HEK293T (cell line): ENCODE measurements around the gene C1QTNF3.

ENCODE experiments used
- CTCF ChIA-PET: fragments of 350-600 bp; formaldehyde crosslinking; extraction: SDS; loops from one replicate; lab custom pipeline; 2021; ENCODE audit warnings: antibody characterized with exemption, inconsistent platforms; lab: Yijun Ruan, JAX
- POLR2A ChIA-PET: fragments of 350-600 bp; formaldehyde crosslinking; extraction: SDS; loops from one replicate; lab custom pipeline; 2020; ENCODE audit warnings: antibody characterized with exemption, inconsistent platforms; lab: Yijun Ruan, JAX
- DNase-seq: peaks from one replicate; pipeline ENCODE4 v3.0.0; 2012; ENCODE audit warnings: mixed read lengths; ENCODE audit errors: extremely low spot score
- ARNT ChIP-seq: fragments of 450-650 bp; IDR thresholded peaks from 2 replicates; pipeline ENCODE4 v1.6.1; 2017; ENCODE audit warnings: mild to moderate bottlenecking
- BHLHE40 ChIP-seq: fragments of 450-650 bp; IDR thresholded peaks from 2 replicates; pipeline ENCODE4 v1.6.1; 2016; ENCODE audit warnings: mild to moderate bottlenecking, moderate library complexity, borderline replicate concordance
- CTBP1 ChIP-seq: fragments of 450-650 bp; IDR thresholded peaks from 2 replicates; pipeline ENCODE4 v1.6.1; 2016; ENCODE audit warnings: borderline replicate concordance
- ELF4 ChIP-seq: fragments of 450-650 bp; IDR thresholded peaks from 2 replicates; pipeline ENCODE4 v1.6.1; 2017; ENCODE audit warnings: antibody characterized with exemption
- FOXA1 ChIP-seq: fragments of 450-650 bp; IDR thresholded peaks from 2 replicates; pipeline ENCODE4 v1.6.1; 2016; ENCODE audit warnings: mild to moderate bottlenecking
- FOXK2 ChIP-seq: fragments of 450-650 bp; IDR thresholded peaks from 2 replicates; pipeline ENCODE4 v1.6.1; 2016; ENCODE audit warnings: mild to moderate bottlenecking
- FOXM1 ChIP-seq: fragments of 450-650 bp; IDR thresholded peaks from 2 replicates; pipeline ENCODE4 v1.6.1; 2017; ENCODE audit warnings: mild to moderate bottlenecking, borderline replicate concordance
- HDGF ChIP-seq: fragments of 450-650 bp; IDR thresholded peaks from 2 replicates; pipeline ENCODE4 v1.6.1; 2017; ENCODE audit warnings: antibody characterized with exemption, borderline replicate concordance
- L3MBTL2 ChIP-seq: fragments of 450-650 bp; conservative IDR thresholded peaks from 2 replicates; pipeline ENCODE4 v1.6.1; 2016; ENCODE audit warnings: mild to moderate bottlenecking
- LEF1 ChIP-seq: fragments of 450-650 bp; IDR thresholded peaks from 2 replicates; pipeline ENCODE4 v1.6.1; 2017; ENCODE audit warnings: mild to moderate bottlenecking, borderline replicate concordance
- NFRKB ChIP-seq: fragments of 450-650 bp; IDR thresholded peaks from 2 replicates; pipeline ENCODE4 v1.6.1; 2016; ENCODE audit warnings: mild to moderate bottlenecking, moderate library complexity
- SP1 ChIP-seq: fragments of 450-650 bp; IDR thresholded peaks from 2 replicates; pipeline ENCODE4 v1.6.1; 2017
- SUZ12 ChIP-seq: fragments of 450-650 bp; IDR thresholded peaks from 2 replicates; pipeline ENCODE4 v1.6.1; 2016; ENCODE audit warnings: mild to moderate bottlenecking
- TARDBP ChIP-seq: fragments of 450-650 bp; IDR thresholded peaks from 2 replicates; pipeline ENCODE4 v1.6.1; 2016
- ZNF384 ChIP-seq: fragments of 450-650 bp; IDR thresholded peaks from 2 replicates; pipeline ENCODE4 v1.6.1; 2016
- TF ChIP-seq, protein P1 (sequence below): fragments of 450-650 bp; IDR thresholded peaks from 2 replicates; pipeline ENCODE4 v1.6.1; 2016

C1QTNF3 gene

DNA sequence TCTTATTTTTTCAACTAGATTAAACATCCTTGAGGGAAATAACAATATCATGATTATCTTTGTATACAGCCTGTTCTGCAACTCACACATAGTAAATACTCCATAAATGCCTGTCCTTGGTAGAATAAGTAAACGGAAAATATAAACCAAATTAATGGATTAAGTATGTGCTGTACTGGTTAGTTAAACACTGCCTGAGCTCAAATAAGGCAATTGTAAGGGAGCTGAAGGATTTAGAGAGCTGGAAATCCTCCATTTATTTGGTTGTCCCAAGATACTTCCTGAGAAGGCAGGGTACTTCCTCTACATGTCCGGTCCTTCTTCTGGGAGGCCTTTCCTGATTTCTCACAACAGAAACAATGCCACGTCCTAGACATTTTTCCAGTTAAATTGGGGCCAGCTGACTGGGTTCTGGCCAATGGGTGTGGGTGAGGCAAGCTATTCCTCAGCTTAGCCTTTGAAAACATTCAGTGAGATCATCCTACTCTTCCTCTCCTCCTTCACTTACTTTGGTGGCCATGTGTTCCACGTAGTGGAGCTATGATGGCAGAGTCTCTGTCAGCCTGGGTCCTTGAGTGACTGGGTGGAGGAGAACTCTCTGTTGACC, 8.5 kb upstream of the C1QTNF3 start:
- CTCF ChIA-PET, result no interaction called here
- POLR2A ChIA-PET, result no interaction called here
- no peak for DNase-seq
- TF ChIP-seq LEF1, result no peak
- TF ChIP-seq FOXM1, result no peak
- no peak for TF ChIP-seq FOXK2
- no peak for TF ChIP-seq BHLHE40
- no peak for TF ChIP-seq HDGF
- TF ChIP-seq FOXA1, result no peak
- no peak for TF ChIP-seq ZNF384
- TF ChIP-seq L3MBTL2, result no peak
- TF ChIP-seq SP1, result no peak

DNA sequence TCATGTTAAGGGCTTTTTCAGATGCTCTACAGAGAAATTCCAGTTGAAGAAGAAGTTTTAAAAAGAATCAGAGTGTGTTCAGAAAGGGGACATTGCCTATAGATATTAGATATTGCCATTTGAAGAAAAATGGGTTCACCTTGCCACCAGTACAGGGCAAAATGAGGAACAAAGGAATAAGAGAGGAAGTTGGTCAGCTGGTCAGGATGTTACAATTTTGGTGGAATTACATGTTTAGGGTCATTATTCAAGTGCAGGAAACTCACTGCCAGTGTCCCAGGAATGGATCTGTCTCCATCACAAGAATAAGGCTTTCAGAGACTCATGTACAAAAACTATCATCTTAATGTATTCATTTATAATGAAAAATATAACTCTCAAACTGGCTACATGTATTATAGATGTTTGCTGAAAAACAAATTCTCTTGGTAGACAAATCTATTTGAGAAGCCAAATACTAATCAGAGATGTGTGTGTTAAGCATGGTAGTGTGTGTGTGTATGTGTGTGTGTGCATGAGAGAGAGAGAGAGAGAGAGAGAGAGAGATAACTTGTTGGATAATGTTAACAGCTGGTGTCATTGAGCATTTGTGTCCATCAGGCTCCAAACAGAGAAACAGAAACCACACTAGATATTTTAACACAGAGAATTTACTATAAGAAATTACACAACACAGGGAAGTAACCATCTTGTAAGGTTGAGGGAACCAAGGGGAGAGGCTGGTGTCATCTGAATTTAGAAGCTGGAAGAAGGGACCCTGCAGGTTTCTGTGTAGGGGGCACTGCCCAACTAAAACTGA, 5.0 kb upstream of the C1QTNF3 start:
- ChIA-PET POLR2A (no interaction called here), CTCF (no interaction called here)
- TF ChIP-seq, protein P1, sequence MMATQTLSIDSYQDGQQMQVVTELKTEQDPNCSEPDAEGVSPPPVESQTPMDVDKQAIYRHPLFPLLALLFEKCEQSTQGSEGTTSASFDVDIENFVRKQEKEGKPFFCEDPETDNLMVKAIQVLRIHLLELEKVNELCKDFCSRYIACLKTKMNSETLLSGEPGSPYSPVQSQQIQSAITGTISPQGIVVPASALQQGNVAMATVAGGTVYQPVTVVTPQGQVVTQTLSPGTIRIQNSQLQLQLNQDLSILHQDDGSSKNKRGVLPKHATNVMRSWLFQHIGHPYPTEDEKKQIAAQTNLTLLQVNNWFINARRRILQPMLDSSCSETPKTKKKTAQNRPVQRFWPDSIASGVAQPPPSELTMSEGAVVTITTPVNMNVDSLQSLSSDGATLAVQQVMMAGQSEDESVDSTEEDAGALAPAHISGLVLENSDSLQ, result no peak
- no peak for TF ChIP-seq TARDBP
- no peak for TF ChIP-seq LEF1
- no peak for TF ChIP-seq ZNF384
- no peak for TF ChIP-seq ELF4
- TF ChIP-seq HDGF, result no peak
- no peak for TF ChIP-seq FOXM1
- TF ChIP-seq L3MBTL2, result no peak
- TF ChIP-seq CTBP1, result no peak
- TF ChIP-seq NFRKB, result no peak
- TF ChIP-seq SUZ12, result no peak
- DNase-seq, result no peak

DNA sequence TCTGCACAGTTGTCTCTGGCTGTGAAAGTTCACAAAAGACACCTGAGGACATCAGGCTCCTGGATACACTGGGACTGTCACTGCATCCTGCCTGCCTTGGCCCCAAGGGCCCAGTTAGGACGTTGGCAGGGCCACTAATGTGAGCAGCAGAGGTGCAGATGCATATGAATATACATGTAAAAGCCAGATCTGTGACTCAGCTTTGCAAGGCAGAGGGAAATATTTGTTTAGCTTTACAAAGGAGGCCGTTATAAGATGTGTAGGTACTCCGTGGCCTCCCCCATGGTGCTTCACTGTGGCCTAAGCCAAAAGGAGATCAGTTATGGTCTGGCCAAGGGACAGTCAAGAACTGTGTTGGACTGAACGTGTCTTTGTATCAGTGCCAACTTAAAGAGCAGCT, 4.1 kb upstream of the C1QTNF3 start:
- no peak for DNase-seq
- CTCF ChIA-PET, result no interaction called here
- TF ChIP-seq FOXM1, result no peak
- TF ChIP-seq, protein P1, result no peak
- TF ChIP-seq TARDBP, result no peak
- POLR2A ChIA-PET, result no interaction called here

DNA sequence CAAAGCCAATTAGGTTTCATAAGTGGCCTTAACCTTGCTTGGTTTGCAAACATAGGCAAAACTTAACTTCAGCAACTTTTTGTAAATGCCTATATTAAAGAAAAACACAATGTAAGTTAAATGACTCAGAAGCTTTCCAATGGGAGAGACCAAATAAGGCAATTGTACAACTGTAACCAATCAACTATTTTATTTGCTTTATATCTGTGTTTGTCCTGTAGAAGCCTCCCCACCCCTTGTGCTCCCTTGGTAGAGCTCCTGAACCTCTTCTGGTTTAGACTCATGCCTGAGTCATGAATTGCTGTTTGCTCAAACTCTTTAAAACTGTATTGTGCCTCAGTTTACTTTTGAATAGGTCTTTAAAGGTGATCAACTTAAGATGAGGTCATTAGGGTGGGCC, 3.0 kb upstream of the C1QTNF3 start:
- ChIA-PET CTCF (no interaction called here), POLR2A (interaction anchor here (1.6 kb wide), 1 partner anchor 38 kb away, joined by 4 read pairs; the partner anchor contains the start of gene AMACR)
- no peak for DNase-seq
- TF ChIP-seq L3MBTL2 (no peak), BHLHE40 (no peak), CTBP1 (no peak), SUZ12 (no peak), NFRKB (no peak), LEF1 (no peak), FOXM1 (no peak), SP1 (no peak), ZNF384 (no peak), TARDBP (no peak), ELF4 (no peak)
- TF ChIP-seq, protein P1, result no peak

DNA sequence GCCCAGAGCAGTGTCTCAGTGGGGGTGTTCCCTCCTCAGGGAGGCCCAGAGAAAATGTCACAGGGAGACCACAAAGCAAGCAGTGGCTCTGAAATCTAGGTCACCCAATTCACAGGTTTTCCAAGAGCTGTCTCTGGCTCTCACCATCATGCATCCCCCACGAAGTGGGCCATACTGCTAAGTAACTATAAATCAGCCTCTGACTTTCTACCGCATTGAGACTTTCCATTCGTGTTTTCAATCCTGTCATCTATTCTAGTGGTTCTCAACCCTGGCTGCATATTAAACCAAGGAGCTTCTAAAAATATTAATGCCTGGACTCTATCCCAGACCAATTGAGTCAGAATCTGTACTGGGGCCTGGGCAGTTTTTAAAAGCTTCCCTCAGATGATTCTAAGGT, 2.0 kb upstream of the C1QTNF3 start:
- ChIA-PET POLR2A (interaction anchor here (1.6 kb wide), 1 partner anchor 37 kb away, joined by 4 read pairs; the partner anchor contains the start of gene AMACR), CTCF (interaction anchor here (0.5 kb wide), 1 partner anchor 131 kb away, joined by 3 read pairs; no protein-coding TSS in a partner anchor)
- DNase-seq, result no peak

More for the DNA sequence above, 2.0 kb upstream of the C1QTNF3 start:
- TF ChIP-seq TARDBP (no peak), ARNT (no peak), NFRKB (no peak), ZNF384 (no peak), CTBP1 (no peak), SUZ12 (no peak), HDGF (no peak), FOXM1 (no peak), SP1 (no peak)
- TF ChIP-seq, protein P1, result no peak
